Activated CD8-positive, alpha-beta memory T cell treated with anti-CD3 and anti-CD28 coated beads, Interleukin-2, amount 50 U/mL, for 1 hour (primary cell): ENCODE results near the gene FXYD1.
"Not testable (repeated sequence)": the region's sequence is repeated elsewhere in the genome, so short reads cannot be mapped to it uniquely, and the experiment has no call there.

ENCODE experiments used
- DNase-seq: peaks from one replicate; pipeline ENCODE4 v3.0.0-alpha.2; 2020; ENCODE audit errors: extremely low read depth

The FXYD1 gene

GRCh38 chr19:35138305-35138892 lies at the start of gene FXYD1:
TSS of gene FXYD1 (plus strand) at chr19:35138824. CDS start at chr19:35140080, 1,256 bp downstream.
- DNase-seq, result no peak

GRCh38 chr19:35089554-35089953 lies 49.1 kb upstream of the FXYD1 start:
- no peak for DNase-seq

GRCh38 chr19:35090160-35090505 lies 48.5 kb upstream of the FXYD1 start:
- DNase-seq, result no peak

DNA sequence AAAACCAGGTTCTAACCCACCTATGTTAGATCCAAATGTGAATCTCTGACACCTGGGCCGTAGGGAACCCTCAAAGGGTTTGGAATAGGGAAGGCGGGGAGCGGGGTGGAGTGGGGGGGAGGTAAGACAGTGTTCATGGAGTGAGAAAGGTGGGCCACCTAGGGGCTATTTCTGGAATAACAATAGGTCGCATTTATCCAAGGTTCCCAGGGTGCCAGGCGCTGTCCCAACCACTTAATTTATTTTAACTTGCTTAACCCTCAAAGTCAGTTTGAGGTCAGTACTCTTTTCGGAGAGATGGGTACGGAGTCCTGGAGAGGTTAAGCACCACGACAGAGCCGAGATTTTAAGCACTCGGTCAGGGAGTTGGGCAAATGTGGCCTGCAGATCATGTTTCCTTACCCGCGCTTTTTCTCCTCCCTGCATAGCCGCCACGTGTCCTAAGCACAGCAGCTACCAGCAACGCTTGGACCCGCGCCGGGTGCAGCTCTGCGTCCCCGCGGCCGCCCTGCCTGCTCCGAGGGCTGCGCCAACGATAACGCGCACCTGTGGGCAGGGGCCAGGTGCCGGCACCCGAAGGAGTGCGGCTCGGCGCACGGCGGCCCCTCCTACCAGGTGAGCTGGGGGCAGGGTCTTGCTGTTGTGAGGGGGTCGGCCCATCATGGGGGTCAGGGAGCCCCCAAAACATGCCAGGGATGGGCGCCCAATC lies 48.0 kb upstream of the FXYD1 start:
- no peak for DNase-seq

GRCh38 chr19:35093430-35093829 lies 45.2 kb upstream of the FXYD1 start:
- DNase-seq, result no peak

GRCh38 chr19:35093941-35094647 lies 44.5 kb upstream of the FXYD1 start:
- DNase-seq, result no peak

DNA sequence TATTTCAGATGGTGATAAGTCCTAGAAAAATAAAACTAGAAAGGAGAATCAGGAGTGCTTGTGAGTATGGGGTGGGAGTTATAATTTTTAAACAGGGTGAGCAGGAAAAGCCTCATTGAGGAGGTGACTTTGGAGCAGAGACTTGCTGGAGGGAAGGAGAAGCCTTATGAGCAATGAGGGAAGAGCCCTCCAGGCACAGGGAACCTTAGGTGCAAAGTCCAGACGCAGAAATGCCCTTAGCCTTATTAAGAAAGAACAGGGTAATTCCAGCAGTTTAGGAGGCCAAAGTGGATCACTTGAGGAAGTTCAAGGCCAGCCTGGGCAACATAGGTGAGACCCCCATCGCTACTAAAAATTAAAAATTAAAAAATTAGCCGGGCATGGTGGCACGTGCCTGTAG lies 44.0 kb upstream of the FXYD1 start:
- DNase-seq, result no peak

DNA sequence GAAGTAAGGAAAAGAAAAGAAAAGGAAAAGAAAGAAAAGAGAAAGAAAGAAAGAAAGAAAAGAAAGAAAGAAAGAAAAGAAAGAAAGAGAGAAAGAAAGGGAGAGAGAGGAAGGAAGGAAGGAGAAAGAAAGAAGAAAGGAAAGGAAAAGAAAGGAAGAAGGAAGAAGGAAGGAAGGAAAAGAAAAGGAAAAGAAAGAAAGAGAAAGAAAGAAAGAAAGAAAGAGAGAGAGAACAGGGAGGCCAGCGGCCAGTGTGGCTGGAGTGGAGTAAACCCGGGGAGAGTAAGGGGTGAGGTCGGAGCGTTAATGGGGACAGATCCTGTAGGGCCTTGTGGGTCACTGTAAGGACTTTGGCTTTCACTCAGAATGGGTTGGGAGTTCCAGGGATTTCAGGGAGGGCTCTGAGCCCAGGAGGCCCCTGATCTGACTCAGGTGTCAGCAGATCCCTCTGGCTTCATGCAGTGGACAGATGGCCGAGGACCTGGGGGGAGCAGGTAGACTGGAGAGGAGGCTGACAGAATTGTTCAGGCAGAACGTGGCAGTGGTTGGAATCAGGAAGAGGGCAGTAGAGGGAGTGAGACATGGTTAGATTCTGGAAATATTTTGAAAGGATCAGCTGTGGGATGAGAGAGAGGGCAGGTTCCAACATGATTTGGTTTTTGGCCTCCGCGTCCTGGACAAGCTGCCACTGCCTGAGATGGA lies 42.8 kb upstream of the FXYD1 start:
- DNase-seq, result no peak

DNA sequence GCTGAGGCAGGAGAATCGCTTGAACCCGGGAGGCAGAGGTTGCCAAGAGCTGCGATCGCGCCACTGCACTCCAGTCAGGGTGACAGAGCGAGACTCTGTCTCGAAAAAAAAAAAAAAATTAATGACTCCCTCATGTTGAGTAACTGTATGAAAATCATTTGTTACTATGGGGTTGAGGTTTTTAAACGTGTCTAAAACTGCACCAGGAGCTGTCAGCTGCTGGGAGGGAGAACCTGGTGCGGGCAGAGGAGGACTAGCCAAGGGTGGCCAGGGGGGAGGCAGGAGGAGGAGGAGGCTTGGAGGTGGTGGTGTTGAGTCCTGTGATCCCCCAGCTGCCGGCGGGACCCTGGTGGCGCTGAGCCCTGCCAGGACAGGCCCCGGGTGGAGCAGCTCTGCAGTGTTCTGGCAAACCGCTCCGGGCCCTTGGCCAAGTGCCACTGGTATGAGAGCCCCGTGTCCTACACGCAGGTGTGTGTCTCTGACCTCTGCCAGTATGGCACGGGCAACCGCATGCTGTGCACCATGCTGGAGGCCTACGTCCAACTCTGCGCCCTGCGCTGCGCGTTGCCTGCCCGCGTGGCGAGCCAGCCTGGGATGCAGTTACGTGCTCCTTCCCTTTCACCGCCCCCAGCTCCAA lies 40.1 kb upstream of the FXYD1 start:
- no peak for DNase-seq

DNA sequence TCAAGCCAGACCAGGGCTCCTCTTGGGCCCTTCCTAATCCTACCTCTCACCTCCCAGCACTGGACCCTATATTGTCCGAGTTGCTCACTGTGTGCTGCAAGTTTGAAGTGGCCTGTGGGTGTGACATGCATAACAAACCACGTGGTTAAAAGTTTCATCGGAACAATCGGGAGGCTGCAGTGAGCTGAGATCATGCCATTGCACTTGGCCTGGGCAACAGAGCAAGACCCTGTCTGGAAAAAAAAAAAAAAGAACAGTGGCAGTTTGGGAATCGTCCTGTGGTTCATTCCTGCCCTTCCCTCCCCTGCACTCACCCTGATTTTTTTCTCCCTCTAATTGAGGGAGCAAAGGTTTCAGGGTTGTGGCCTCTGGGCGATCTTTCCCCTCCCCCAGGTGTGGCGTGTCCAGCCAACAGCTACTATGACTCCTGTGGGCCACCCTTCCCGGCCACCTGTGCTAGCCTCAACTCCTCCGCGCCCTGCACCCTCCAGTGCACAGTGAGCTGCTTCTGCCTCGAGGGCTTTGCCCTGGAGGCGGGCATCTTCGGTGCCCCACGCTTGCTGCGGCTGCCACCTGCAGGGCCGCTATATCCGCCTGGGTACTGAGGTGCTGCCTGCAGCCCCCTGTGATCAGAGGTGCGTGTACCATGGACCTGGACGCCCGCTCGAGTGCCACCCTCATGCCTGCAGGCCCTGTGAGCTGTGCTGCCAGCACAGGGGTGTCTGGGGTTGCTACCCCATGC lies 39.3 kb upstream of the FXYD1 start:
- no peak for DNase-seq

DNA sequence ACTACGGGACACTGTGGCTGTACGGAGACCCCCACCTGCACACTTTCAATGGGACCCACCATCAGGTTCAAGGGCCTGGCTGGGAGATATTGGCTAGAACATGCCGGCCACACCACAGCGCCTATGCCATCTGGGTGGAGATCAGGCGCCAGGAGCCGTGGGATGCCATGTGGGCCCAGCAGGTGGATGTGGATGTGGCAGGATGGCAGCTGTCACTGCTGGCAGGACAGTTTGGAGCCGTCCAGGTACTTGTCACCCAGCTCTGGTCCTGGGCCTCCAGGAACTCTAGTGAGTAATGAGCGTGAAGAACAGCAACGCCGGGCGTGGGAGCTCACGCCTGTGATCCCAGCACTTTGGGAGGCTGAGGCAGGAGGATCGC lies 38.7 kb upstream of the FXYD1 start:
- no peak for DNase-seq

DNA sequence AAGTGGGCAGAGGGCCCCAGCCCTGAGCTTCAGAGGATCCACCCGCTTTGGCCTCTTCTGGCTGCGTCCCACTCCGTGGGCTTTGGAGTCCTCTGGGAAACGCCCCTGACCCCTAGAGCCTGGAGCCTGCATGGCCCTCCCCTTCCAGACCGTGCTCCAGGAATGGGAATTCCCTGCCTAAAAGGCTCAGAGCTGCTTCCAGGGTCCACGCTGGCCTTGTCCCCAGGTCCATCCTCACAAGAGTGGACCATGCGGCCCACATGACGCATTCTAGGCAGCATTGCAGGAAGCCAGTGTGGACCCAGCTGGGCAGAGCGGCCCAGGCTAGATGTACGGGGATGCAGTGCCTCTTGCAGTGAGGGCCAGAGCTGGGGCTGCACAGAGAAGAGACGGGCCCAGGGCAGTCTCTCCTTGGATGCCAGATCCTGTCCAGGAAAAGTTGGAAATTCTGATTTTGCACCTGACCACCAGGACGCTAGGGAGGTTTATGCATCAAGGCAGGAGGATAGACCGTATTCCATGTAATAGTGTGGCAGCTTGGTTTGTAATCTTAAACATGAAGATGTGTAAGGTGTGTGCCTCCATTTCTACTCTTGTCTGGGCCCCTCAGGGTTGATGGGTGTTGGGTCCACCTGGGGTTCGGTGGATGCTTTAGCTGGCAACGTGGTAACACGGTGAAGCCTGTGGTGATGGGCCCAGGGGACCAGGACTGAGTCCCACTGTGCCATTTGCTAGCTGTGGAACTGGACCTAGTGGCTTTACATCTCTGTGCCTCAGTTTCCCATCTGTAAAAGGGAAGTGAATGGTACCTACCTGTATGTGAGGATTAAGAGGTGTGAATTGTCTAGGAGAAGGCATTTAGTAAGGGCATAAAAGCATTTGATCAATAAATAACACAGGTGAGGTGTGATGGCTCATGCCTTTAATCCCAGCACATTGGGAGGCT lies 37.8 kb upstream of the FXYD1 start:
- DNase-seq, result no peak

DNA sequence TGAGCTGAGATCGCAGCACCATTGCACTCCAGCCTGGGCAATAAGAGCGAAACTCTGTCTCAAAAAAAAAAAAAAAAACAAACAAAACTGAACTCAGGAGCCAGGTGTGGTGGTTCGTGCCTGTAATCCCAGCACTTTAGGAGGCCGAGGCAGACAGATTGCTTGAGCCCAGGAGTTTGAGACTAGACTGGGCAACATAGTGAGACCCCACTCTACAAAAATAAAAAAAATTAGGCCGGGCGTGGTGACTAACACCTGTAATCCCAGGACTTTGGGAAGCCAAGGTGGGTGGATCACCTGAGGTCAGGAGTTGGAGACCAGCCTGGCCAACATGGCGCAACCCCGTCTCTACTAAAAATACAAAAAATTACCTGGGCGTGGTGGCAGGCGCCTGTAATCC lies 36.7 kb upstream of the FXYD1 start:
- not testable (repeated sequence) for DNase-seq

DNA sequence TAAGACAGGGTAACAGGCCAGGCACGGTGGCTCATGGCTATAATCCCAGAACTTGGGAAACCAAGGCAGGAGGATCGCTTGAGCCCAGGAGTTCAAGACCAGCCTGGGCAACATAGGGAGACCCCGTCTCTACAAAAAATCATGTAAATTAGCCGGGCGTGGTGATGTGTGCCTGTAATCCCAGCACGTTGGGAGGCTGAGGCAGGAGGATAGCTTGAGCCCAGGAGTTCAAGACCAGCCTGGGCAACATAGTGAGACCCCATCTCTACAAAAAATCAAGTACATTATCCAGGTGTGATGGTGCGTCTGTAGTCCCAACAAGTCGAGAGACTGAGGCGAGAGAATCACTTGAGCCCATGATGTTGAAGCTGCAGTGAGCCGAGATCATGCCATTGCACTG lies 35.0 kb upstream of the FXYD1 start:
- DNase-seq, result not testable (repeated sequence)

DNA sequence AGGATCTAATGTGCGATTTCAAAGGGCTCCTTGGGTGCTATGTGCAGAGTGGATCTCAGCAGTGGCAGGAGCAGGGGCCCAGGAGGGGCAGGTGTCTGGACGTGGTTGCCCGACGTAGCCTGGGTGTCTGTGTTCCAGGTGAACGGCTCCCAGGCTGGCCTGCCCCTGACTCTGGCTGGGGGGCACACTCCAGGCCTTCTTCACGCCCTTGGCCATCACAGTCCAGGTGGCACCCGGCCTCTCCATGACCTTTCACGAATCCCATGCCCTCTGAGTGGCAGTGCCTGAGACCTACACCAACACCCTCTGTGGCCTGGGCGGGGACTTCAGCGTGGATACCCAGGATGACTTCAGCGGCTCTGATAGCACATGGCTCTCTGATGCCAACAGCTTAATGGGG lies 34.3 kb upstream of the FXYD1 start:
- no peak for DNase-seq

DNA sequence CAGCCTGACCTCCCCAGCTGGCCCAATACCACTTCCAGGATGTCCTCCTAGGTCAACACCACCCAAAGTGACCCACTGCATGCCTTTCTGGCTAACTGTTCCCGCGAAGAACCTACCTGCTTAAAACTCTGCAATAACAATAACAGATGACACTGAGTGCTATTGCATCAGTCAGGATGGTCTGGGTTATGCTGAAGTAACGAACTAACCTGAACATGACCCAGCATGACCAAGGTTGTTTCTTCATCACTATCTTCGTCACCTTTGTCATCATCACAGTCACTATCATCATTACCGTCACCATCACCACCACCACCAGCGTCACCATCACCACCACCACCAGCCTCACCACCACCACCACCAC lies 33.6 kb upstream of the FXYD1 start:
- DNase-seq, result no peak

DNA sequence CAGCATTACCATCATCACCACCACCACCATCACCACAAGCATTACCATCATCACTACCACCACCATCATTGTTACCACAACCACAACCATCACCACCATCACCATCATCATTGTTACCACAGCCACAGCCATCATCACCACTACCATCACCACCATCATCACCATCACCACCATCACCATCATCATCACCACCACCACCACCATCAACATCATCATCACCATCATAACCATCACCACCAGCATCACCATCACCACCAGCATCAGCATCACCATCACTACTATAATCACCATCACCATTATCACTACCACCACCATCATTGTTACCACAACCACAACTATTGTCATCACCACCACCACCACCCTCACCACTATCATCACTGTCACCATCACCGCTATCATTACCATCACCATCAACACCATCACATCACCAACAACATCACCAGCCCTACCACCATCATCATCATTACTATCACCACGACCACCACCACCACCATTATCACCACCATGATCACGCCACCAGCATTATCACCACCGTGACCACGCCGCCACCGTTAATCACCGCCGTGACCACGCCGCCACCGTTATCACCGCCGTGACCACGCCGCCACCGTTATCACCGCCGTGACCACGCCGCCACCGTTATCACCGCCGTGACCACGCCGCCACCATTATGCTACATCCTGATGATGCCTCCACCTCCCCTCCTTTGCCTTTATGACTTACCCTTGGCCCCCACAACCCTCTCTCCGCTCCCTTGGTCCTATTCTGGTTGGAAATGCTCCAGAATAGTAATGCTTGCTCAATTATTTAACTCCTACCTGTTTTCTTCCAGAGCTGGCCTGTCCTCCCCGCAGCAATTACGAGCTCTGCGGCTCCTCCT lies 33.0 kb upstream of the FXYD1 start:
- DNase-seq, result no peak

GRCh38 chr19:35106291-35106583 lies 32.4 kb upstream of the FXYD1 start:
- no peak for DNase-seq

DNA sequence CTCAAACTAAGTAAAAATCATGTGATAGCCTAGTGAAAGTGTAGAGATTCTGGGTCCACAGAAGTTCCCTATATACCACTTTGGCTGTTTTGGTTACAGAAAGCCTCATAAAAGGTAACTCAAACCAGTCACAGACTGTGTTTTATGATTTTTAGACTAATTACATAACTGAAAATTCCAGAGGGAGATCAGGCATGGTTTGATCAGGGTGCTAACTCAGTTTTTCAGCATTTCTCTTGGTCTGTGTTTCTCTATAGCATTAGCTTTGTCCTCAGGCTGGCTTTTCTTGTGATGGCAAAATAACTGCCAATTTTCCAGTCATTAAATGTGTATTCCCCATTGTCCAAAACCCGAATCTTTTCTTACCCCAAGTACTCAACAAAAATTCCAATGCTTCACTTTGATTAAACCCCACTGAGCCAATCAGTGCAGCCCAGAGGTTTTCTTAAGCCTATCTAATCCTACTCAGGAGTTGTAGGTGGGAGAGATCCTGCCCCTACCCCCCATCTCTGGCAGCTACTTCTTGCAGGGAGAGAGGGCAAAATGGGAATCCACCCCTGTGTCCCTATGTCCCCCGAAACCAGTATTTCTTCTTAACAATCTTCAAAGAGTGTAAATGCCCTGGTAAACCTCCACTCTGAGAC lies 31.6 kb upstream of the FXYD1 start:
- DNase-seq, result no peak
